NCI-H128 (cell line): ENCODE data around the gene GCGR.

Experiments
- DNase-seq: peaks from one replicate; lab custom pipeline; 2025; ENCODE audit not compliant: unreplicated experiment; lab: John Stamatoyannopoulos, UW

GCGR gene

GRCh38 chr17:81811705-81812570 is 8.0 kb downstream of the GCGR start:
- no peak for DNase-seq

- DNase-seq = no peak
These were observed 8.8 kb downstream of the GCGR start for GRCh38 chr17:81812571-81813370.

- DNase-seq = no peak
These were observed 9.4 kb downstream of the GCGR start for GRCh38 chr17:81813371-81813684.

- DNase-seq = no peak
These were observed 10.1 kb downstream of the GCGR start for GRCh38 chr17:81813861-81814683.

GRCh38 chr17:81814748-81815645 is 11.0 kb downstream of the GCGR start:
- no peak for DNase-seq

- DNase-seq = no peak
These were observed 11.7 kb downstream of the GCGR start for GRCh38 chr17:81815646-81815986.

- no peak for DNase-seq
These were observed 13.8 kb downstream of the GCGR start for GRCh38 chr17:81817758-81818147.

- DNase-seq = no peak
These were observed 15.8 kb downstream of the GCGR start for GRCh38 chr17:81819708-81820107.

- DNase-seq = no peak
These were observed 17.2 kb downstream of the GCGR start for GRCh38 chr17:81821147-81821546.

- no peak for DNase-seq
These were observed 17.8 kb downstream of the GCGR start for GRCh38 chr17:81821603-81822311.

GRCh38 chr17:81822312-81822637 is 18.3 kb downstream of the GCGR start:
- DNase-seq = no peak

- no peak for DNase-seq
These were observed 19.3 kb downstream of the GCGR start for GRCh38 chr17:81822996-81823819.

GRCh38 chr17:81823820-81824550 is 20.0 kb downstream of the GCGR start:
- no peak for DNase-seq

GRCh38 chr17:81824595-81824994 is 20.6 kb downstream of the GCGR start:
- no peak for DNase-seq

GRCh38 chr17:81825841-81826466 is 22.0 kb downstream of the GCGR start:
- no peak for DNase-seq

- no peak for DNase-seq
These were observed 24.7 kb downstream of the GCGR start for GRCh38 chr17:81828656-81829055.

- DNase-seq = no peak
These were observed 25.9 kb downstream of the GCGR start for GRCh38 chr17:81829858-81830257.

GRCh38 chr17:81831563-81831956 is 27.6 kb downstream of the GCGR start:
- DNase-seq = no peak
